ENCODE data around the gene ABAT. TPM values are rescaled to one million over a fixed set of nuclear protein-coding genes. Genes with fewer than 3 reads are reported as not detected.
"Not testable (repeated sequence)": the region's sequence is repeated elsewhere in the genome, so short reads cannot be mapped to it uniquely, and the experiment has no call there.

The ABAT gene
- total RNA-seq, 1 donor from 2014 or later: 3.0 TPM

DNA sequence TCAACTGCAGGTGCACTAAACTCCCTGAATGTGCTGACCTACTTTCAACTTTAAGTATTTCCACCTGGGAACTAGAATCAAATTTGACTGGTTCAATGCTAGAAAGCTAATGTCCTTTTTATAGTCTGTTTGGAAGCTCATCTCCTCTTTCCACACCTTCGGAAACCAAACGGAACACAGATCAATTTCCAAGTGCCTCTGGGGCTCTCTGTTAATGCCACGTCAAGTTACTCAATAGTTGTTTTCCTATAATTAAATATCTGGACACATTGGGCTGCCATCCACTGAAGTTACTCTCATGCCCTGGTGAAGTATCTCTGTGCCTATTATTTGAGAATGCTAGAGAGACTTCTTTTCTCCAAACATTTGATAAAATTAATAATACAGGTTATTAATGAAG is 29.7 kb downstream of the ABAT start:
- ATAC-seq (no peak), DNase-seq (ENCODE audit: missing footprints) (no peak)
- intact Hi-C loops (cut with DNase I): no loop called here

DNA sequence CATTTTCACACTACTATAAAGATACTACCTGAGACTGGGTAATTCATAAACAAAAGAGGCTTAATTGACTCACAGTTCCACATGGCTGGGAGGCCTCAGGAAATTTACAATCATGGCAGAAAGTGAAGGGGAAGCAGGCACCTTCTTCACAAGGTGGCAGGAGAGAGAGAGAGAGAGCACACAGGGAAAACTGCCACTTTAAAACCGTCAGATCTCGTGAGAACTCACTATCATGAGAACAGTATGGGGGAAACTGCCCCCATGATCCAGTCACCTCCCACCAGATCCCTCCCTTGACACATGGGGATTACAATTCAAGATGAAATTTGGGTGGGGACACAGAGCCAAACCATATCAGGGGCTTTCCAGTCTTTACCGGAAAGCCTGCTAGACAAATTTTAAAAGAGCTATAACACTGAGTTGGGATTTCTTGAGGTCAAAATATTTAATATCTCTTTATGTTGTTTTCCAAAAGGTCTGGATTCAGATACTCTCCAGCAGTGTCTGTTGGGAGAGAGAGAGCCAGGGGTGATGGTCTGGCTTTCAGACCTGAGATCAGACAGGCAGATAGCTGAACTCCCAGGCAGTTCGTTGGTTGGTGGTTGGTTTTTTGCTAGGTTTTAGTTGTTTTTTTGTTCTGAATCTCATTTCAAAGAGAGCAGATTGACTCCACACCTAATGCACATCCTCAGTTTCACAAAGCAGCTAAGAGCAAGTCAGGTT is 30.8 kb downstream of the ABAT start:
- intact Hi-C loops (cut with DNase I); ATAC-seq; DNase-seq (ENCODE audit: missing footprints): not testable (repeated sequence)

DNA sequence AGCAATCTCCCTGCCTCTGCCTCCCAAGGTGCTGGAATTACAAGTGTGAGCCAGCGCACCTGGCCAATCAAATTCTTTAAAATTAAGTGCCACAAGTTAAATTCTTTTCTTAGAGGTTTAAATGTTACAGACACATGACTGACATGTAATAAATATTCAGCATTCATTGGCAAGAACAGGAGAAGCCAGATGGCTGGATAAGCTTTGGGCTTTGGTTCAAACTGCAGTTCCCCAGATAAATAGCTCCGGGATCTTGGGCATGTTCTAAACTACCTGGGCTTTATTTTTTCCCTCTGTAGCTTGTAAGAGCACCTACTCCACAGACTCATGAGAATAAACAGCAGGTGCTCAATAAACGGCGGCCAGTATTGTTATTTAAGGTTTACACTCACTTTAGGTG is 34.1 kb downstream of the ABAT start:
- no peak for DNase-seq (ENCODE audit: missing footprints)
- ATAC-seq: no peak
- intact Hi-C loops (cut with DNase I): no loop called here

DNA sequence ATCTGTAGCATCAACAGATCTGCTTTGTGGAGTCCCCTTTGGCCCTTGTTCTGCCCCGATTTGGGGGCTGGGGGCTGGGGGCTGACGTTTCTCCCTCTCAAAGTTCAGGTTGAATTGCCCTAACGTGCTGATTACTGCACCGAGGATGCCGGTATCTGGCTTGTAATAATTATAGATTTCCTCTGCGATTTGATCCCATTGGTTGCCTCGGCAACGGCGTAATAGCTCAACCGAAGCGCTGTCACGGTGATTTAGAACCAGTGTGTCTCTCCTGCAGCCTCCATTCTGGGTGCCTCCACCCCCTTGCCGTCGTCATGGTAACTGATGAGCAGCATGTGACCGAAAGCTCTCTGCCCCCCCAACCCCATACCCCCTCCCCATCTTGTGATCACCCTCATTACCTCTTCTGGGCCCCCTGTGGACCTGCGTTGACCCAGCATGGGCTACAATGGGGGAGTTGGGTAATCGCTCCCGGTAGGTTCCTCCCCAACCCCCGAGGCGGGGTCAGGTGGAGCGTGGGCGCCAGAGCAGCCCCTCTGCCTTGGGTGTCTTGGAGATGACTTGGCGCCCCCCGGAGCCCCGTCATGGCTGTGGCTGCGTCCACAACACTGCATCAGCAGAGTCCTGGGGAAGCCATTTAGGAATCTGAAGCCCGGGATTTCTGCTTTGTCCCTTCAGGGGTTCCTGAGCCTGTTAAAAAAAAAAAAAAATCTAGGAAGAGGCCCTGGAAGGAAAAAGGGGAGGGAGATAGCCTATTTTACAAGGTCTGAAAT is 38.4 kb downstream of the ABAT start:
- intact Hi-C loops (cut with DNase I): no loop called here
- no peak for DNase-seq (ENCODE audit: missing footprints)
- no peak for ATAC-seq

DNA sequence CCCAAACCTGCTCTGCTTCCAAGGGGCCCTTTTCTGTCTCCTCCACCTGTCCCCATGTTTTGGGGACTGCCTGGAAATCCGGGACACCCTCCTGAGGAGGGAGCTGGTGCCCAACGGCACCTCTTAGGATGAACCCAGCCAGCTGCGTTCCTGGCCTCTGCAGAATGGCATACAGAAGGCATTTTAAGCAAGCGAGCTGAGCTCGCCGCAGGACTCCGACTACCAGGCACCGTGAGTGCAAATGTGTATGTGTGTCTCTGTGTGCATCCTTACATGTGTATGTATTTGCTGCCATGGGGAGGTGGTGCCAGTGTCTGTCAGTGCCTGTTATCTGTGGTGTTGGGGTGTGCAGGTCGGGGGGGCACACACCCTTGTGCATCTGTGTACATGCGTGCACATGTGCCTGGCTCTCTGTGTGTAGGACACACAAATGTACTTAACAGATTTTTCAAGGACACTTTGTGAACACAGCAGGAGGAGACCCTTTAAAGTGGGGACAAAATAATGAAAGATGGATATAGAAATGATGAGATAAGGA is 39.3 kb downstream of the ABAT start:
- DNase-seq (ENCODE audit: missing footprints) (no peak), ATAC-seq (no peak)
- intact Hi-C loops (cut with DNase I): no loop called here

DNA sequence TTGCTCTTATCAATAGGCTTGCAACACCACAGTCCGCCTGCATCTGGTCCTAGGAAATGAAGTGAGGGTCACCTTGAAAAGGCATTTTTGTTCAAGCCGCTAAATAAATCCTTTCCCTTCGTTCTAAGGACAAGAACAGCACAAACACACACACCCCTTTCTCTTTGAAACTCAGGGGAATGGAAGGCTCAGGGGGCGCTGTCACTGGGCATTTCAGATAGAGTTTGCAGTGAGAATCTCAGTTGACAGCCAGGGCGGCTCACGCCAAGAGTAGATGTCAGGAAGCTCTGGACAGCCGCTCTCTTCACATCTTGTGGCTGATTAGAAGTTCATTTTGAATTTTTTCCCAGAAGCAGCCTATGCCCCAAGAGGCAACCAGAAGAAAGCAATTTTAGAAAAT is 39.8 kb downstream of the ABAT start:
- intact Hi-C loops (cut with DNase I): no loop called here
- ATAC-seq (no peak), DNase-seq (ENCODE audit: missing footprints) (no peak)

DNA sequence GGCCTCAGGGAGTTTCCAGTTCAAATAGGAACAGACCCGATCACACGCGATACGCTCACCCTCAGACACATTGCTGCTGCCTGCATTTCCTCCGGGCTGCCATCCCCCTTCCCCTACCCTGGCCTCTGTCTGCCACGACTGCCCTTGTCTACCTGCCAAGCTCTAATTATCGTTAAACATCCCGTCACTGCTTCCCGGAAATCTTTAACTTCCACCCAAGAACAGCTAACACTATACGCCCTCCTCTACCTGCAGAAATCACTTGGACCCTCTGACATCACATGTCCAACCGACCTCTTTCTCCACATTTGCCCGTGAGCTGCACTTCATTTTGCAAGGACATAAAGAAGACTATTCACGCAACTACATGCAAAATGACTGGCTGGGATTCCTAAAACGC is 40.4 kb downstream of the ABAT start:
- DNase-seq (ENCODE audit: missing footprints) (no peak), ATAC-seq (no peak)
- intact Hi-C loops (cut with DNase I): no loop called here

DNA sequence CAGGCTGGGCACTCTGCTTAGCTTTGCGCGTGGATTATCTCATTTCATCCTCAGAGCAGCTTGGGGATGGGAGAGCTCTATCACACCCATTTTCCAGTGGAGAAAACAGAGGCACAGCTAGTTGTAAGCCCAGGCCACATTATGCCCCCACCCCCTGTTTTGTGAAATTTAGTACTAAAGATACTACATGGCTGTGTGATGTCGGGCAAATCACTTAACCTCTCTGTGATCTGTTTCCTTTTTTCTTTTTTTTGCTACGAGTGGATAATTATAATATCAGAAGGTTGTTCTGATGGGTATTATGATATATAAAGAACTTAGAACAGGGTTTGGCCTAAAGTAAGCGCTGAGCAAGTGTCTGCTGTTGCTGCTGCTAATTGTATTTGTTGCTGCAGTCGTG is 41.6 kb downstream of the ABAT start:
- no peak for ATAC-seq
- intact Hi-C loops (cut with DNase I): no loop called here
- DNase-seq (ENCODE audit: missing footprints): no peak

DNA sequence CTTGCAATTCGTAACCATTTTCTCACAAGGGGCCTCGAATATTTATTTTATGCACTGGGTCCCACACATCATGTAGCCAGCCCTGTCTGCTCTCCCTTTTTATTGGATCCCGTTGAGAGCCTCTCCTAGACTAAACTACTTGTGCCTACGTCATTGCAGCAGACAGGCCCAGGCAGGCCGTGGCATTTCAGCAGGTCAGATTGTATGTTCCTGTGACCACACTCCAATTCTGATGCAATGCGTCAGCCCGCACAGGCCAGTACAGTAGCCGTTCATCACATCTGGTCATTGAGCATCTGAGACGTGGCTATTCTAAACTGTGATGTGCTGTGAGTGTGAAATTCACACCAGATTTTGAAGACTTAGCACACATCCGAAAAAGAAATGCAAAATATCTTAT is 42.2 kb downstream of the ABAT start:
- intact Hi-C loops (cut with DNase I): no loop called here
- no peak for ATAC-seq
- no peak for DNase-seq (ENCODE audit: missing footprints)

DNA sequence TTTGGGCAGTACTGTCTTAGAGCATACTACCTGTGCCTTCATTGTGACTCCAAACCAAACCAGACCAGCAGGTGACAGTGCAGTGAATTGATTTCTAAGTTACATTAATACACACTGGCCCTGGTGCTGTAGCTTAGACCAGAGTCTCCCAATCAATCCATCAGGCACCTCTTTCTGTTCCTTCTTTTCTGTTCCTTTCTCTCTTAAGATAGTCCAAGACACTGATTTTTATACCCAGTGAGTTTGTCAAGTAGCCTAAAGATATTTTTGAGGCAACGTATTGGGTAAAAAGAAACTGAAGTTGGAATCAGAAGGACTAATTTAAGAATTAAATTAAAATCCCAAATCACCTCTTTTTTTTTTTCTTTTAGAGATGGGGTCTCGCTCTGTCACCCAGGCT is 43.1 kb downstream of the ABAT start:
- ATAC-seq: no peak
- intact Hi-C loops (cut with DNase I): no loop called here

DNA sequence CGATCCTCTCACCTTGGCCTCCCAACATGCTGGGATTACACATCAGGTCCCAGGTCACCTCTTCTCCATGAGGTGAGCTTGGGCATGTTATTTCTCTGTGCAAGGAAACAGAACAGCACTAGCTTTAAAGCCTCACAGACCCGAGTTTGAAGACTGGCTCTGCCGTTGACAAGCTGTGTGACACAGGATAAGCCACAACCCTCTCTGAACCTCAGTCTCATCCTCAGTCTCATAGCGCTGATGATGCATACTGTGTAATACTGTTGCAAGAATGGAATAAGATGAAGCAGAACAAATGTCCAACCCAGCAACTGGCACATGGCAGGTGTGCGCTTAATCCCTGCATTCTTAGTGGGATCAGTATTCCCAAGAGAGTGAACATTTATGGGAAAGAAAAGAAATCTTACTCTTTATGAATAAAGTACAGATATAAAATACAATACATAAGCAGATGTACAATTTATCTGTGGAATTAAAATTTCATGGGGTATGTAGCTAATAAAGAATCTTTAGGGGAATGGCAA is 43.5 kb downstream of the ABAT start:
- intact Hi-C loops (cut with DNase I): no loop called here
- no peak for DNase-seq (ENCODE audit: missing footprints)
- ATAC-seq: no peak

More for the DNA sequence above, 43.1 kb downstream of the ABAT start:
- no peak for DNase-seq (ENCODE audit: missing footprints)

DNA sequence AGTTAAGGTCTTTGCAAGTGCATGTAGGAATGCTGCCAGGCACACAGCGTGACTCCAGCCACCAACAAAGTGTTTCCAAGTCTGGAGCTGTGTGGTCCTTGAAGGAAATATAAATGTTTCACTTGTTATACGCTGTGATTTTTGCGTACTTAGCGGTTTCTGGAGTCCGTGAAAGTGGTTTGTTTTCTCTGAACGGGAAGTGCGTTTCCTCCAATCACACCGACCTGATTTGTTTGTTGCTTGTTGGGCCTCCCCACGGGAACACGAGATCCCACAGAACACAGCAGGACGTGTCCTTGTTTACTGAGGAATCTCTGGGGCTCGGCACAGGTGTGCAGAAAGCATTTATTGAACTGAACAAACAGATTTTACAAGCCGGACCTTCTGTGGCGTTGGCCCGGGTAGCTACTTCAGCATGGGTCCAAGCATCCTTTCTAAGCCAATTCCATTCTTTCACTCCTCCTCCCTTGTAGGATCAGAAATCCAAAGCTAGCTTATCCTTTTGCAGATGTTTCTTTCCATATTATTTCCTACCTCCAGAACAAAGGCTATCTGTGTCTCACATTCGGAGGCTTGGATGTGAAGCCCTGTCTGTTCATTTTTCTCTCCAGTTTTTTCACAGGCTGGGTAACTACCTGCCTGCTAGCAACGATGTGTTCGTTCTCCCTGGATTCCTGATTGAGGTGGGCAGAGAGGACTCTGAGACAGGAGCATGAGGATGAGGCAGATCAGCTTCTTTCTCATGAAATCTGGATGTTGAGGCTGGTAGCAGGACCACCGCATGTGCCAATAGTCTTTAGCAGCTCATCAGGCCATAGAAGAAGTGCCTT is 44.6 kb downstream of the ABAT start:
- no peak for DNase-seq (ENCODE audit: missing footprints)
- intact Hi-C loops (cut with DNase I): no loop called here
- no peak for ATAC-seq

DNA sequence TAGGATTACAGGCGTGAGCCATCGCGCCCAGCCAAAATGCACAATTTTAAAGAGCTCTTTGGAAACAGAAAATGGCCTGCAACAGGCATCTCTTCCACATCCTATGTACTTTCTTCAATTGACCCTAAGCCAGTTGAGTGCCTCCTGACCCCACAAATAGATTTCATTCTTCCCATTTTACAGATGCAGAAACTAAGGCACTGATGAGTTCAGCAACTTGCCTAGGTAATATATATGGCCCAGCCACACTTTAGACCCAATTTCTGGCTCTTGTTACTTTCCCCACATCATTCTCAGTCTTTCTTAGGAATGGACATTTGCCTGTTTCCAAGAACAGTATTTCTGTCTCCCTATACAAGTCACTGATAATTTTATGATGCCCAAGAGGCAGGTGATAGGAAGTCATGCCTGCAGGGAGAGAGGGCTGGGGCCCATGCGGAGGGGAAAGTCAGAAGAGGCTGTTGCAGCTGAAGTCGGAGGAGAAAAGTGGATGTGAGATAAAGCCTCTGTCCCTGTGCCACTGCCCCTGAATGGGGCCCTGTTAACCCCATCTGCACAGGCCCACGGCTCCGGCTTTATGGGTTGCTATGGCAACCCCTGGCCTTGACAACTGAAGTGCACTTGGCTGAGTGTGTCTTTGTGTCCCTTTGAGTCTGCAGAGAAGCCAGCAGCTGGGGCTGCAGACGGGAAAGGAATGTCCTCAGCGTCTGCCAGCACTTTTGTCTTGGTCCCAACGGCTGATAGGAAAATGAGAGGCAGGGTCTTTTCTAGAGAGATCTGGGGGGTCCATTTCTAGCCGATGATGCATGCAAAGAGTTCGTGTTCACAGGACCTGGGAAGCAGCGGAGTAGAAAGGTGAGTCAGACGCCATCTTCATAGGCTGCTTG is 45.9 kb downstream of the ABAT start:
- peak; percentile 56 for ATAC-seq
- no peak for DNase-seq (ENCODE audit: missing footprints)
- intact Hi-C loops (cut with DNase I): no loop called here

DNA sequence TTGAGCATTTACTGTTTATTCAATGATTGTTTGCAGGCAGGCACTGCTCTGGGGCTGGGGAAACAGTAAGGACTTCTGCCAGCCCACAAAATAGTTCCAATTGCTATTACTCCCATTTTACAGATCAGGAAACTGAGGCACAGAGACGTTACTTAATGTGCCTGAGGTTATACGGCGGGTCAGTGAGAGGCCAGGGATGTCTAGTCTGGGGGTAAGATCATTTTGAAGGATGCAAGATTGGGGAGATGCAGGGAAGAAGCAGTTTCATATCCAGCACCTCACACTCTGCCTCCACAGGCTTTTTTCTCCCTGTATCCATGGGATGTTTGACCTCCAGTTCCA is 46.5 kb downstream of the ABAT start:
- intact Hi-C loops (cut with DNase I): no loop called here
- no peak for ATAC-seq
- DNase-seq (ENCODE audit: missing footprints): no peak

DNA sequence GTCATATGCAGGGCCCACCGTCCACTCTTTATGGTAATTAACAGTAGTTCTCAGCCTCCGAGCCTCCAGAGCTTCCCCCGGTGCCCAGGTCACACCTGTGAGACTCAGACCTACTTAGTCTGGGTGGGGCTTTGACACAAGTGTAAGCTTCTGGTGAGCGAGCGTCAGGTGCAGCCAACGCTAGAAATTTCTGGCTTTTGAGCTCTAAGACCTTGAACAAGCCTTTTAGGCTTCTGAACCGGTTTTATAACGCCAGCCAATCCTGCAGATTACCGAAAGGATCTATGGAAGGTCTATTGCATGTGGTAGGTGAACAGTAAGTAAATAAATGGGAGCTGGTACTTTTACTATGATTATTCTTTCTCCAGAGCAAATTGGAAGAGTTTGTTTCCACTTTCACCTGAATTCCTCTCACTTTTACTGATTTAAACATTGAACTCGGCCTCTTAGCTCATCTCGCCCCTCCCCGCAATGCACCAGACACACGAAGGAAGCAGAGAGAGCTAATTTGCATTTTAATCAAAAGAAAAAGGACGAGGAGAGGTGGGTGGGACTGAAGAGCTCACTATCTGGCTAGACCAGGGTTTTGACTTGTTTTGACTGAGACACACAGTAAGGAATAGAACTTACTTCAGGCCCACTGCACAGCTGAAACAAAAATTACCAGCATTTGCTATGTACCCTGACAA is 47.1 kb downstream of the ABAT start:
- ATAC-seq (no peak), DNase-seq (ENCODE audit: missing footprints) (no peak)
- intact Hi-C loops (cut with DNase I): no loop called here

DNA sequence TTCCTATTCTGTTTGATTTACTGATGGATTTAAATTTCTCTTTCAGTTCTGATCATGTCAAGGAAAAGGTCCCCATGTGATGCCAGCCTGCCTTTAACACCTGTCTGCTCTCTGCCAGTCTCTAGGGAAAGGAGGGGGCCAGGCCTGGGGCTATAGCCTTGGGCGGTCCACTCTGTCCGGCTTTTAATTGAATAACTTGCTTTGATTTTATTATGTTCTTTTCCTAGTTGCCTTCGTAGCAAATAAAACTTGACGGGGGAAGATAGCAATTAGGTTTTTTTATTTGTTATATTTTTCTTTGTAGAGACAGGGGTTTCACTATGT is 47.6 kb downstream of the ABAT start:
- no peak for DNase-seq (ENCODE audit: missing footprints)
- intact Hi-C loops (cut with DNase I): no loop called here
- no peak for ATAC-seq

DNA sequence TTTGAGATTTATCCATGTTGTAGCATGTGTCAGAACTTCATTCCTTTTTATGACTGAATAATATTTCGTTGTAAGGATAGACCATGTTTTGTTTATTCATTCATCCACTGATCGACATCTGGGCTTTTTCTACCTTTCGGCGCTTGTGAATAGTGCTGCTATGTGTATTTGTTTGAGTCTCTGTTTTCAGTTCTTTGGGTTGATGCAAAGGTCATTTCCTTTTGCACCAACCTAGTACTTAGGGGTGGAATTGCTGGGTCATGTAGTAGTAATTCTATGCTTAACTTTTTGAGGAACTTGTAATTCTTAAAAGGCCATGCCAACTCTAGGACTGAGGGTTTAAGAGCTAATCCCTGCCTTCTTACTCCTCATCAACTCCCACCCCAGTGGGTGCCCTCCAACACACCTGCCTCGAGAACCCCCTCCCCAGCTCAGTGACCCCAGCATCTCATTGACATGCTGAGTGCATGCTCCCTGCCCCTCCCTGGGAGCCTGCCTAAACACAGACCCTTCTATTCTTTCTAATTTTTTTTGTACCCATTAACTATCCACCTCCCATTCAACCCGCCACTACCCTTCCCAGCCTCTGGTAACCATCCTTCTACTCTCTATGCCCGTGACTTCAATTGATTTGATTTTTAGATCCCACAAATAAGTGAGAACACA is 51.2 kb downstream of the ABAT start:
- ATAC-seq (no peak), DNase-seq (ENCODE audit: missing footprints) (no peak)
- intact Hi-C loops (cut with DNase I): no loop called here

Data from Right ventricle myocardium inferior (tissue), 1 donor.